PC-3 (cell line): ENCODE results near the gene KRTAP10-11. TPM values are rescaled to one million over a fixed set of nuclear protein-coding genes. Genes with fewer than 3 reads are reported as not detected.

Experiments
- ATAC-seq: fragments of 200-7000 bp; cut with Tn5 transposase; 2 replicates; pipeline ENCODE4 v1.9.1; 2020; ENCODE audit warnings: mild to moderate bottlenecking, moderate library complexity
- BruUV-seq: library from RNA; stranded (reverse); fragments of 400-500 nt; replicated peaks from 2 replicates; lab custom pipeline; 2021; lab: Mats Ljungman, UMichigan
- CTCF ChIA-PET: fragments of 300-600 bp; sonication (Branson Sonifier 250); formaldehyde crosslinking; loops from one replicate; lab custom pipeline; 2022; ENCODE audit warnings: antibody characterized with exemption; lab: Charles Lee
- POLR2A ChIA-PET: fragments of 300-600 bp; sonication (Branson Sonifier 250); formaldehyde crosslinking; loops from one replicate; lab custom pipeline; 2022; ENCODE audit warnings: antibody characterized with exemption; ENCODE audit not compliant: unreplicated experiment; lab: Charles Lee
- DNase-seq: peaks from one replicate; pipeline ENCODE4 v3.0.0-alpha.2; 2015
- H2AFZ ChIP-seq: fragments of 300-600 bp; sonication (generic); 2 replicates; pipeline ENCODE4 v1.6.0; 2016; ENCODE audit warnings: antibody characterized with exemption, low read length
- H3F3A ChIP-seq: fragments of 300-600 bp; sonication (generic); one replicate; pipeline ENCODE4 v1.6.0; 2017; ENCODE audit warnings: antibody characterized with exemption, low read length, control low read depth, mild to moderate bottlenecking; ENCODE audit not compliant: unreplicated experiment
- H3K27ac ChIP-seq: fragments of 300-600 bp; sonication (generic); 2 replicates; pipeline ENCODE4 v1.5.1; 2016; ENCODE audit warnings: mild to moderate bottlenecking, low read length
- H3K27me3 ChIP-seq: fragments of 300-600 bp; sonication (generic); 2 replicates; pipeline ENCODE4 v1.6.1; 2016; ENCODE audit warnings: low read length, mixed read lengths
- H3K36me3 ChIP-seq: fragments of 300-600 bp; sonication (generic); 2 replicates; pipeline ENCODE4 v1.6.1; 2016; ENCODE audit warnings: low read depth, mixed run types, low read length, mixed read lengths
- H3K4me1 ChIP-seq: fragments of 300-600 bp; sonication (generic); 2 replicates; pipeline ENCODE4 v1.5.1; 2016; ENCODE audit warnings: low read length; ENCODE audit not compliant: insufficient read depth
- H3K4me2 ChIP-seq: fragments of 300-600 bp; sonication (generic); 2 replicates; pipeline ENCODE4 v1.6.0; 2016; ENCODE audit warnings: low read length
- H3K4me3 ChIP-seq: fragments of 300-600 bp; sonication (generic); 2 replicates; pipeline ENCODE4 v1.5.1; 2016; ENCODE audit warnings: mild to moderate bottlenecking, low read length, mixed read lengths
- H3K79me2 ChIP-seq: fragments of 300-600 bp; sonication (generic); 2 replicates; pipeline ENCODE4 v1.6.1; 2017; ENCODE audit warnings: low read length, mixed read lengths
- H3K9ac ChIP-seq: fragments of 300-600 bp; sonication (generic); 2 replicates; pipeline ENCODE4 v1.6.0; 2016; ENCODE audit warnings: mild to moderate bottlenecking, low read length
- H3K9me2 ChIP-seq: fragments of 300-600 bp; sonication (generic); replicated peaks from 2 replicates; pipeline ENCODE4 v1.6.1; 2016; ENCODE audit warnings: mixed run types, low read length, mixed read lengths
- H3K9me3 ChIP-seq: fragments of 300-600 bp; sonication (generic); 2 replicates; pipeline ENCODE4 v1.6.1; 2016; ENCODE audit warnings: low read length, mixed read lengths
- H4K20me1 ChIP-seq: fragments of 300-600 bp; sonication (generic); 2 replicates; pipeline ENCODE4 v1.6.1; 2016; ENCODE audit warnings: low read length, mixed read lengths
- CTCF ChIP-seq: fragments of 300-600 bp; sonication (generic); conservative IDR thresholded peaks from 2 replicates; pipeline ENCODE4 v1.5.1; 2017; ENCODE audit warnings: antibody characterized with exemption, low read depth, mild to moderate bottlenecking, low read length
- EZH2 ChIP-seq: fragments of 300-600 bp; sonication (generic); IDR thresholded peaks from one replicate; pipeline ENCODE4 v1.6.1; 2017; ENCODE audit warnings: antibody characterized with exemption, mild to moderate bottlenecking, low read length; ENCODE audit not compliant: unreplicated experiment
- EZH2phosphoT487 ChIP-seq: fragments of 300-600 bp; sonication (generic); IDR thresholded peaks from 2 replicates; pipeline ENCODE4 v1.6.1; 2018; ENCODE audit warnings: mild to moderate bottlenecking, antibody characterized with exemption, low read length, borderline replicate concordance
- intact Hi-C: fragments of 100-400 bp; cut with micrococcal nuclease; formaldehyde crosslinking; loops from 2 replicates; pipeline ENCODE4 v1.9.0; 2023
- total RNA-seq: library from RNA; depleted of rRNA; stranded (reverse); fragments of >200 nt; gene quantifications from 2 replicates; pipeline ENCODE4 v1.2.3, GENCODE V29; 2014

KRTAP10-11 gene
- total RNA-seq, 1 experiment from 2014 or later, result not detected

- Histone ChIP-seq H3K4me2 (no peak overlapping the region), H3K9me3 (no peaks in the 10 kb centered on the region), H4K20me1 (no peaks in the 10 kb centered on the region), H3K9ac (no peak overlapping the region), H3K4me3 (no peak overlapping the region), H3K9me2 (no peaks in the 10 kb centered on the region), H3F3A (no peaks in the 10 kb centered on the region), H2AFZ (no peak overlapping the region), H3K4me1 (no peaks in the 10 kb centered on the region), H3K27ac (no peak overlapping the region), H3K79me2 (no peaks in the 10 kb centered on the region), H3K36me3 (no peaks in the 10 kb centered on the region), H3K27me3 (no peaks in the 10 kb centered on the region)
- intact Hi-C loops, result no loop called here
- no peak for ATAC-seq
- TF ChIP-seq EZH2phosphoT487 (no peak), CTCF (no peak), EZH2 (no peak)
- CTCF ChIA-PET, result no interaction called here
- DNase-seq, result no peak
- BruUV-seq, result no TSS peak
- POLR2A ChIA-PET, result no interaction called here
Measured at GRCh38 chr21:44649521-44650100, 3.4 kb downstream of the KRTAP10-11 start.

GRCh38 chr21:44650265-44650972, 4.2 kb downstream of the KRTAP10-11 start:
- POLR2A ChIA-PET, result no interaction called here
- Histone ChIP-seq H3K4me3 (no peak overlapping the region), H3K4me1 (no peaks in the 10 kb centered on the region), H3K9ac (no peak overlapping the region), H3F3A (no peaks in the 10 kb centered on the region), H3K4me2 (no peak overlapping the region), H3K79me2 (no peaks in the 10 kb centered on the region), H3K27ac (no peak overlapping the region), H3K9me2 (no peaks in the 10 kb centered on the region), H3K36me3 (no peaks in the 10 kb centered on the region), H2AFZ (no peak overlapping the region), H4K20me1 (no peaks in the 10 kb centered on the region), H3K9me3 (no peaks in the 10 kb centered on the region), H3K27me3 (no peaks in the 10 kb centered on the region)
- ATAC-seq, result no peak
- TF ChIP-seq CTCF (no peak), EZH2 (no peak), EZH2phosphoT487 (no peak)
- intact Hi-C loops, result no loop called here
- no TSS peak for BruUV-seq
- CTCF ChIA-PET, result no interaction called here
- DNase-seq, result no peak
